Hematopoietic multipotent progenitor cell treated with erythropoietin and hydrocortisone succinate and interleukin-3 and kit ligand, for 15 days (in vitro differentiated cells): Measurements from ENCODE around the gene KRTAP10-7.
"Not testable (repeated sequence)": the region's sequence is repeated elsewhere in the genome, so short reads cannot be mapped to it uniquely, and the experiment has no call there.

Experiments used
- DNase-seq: peaks from one replicate; pipeline ENCODE4 v3.0.0-alpha.2; 2015; ENCODE audit warnings: low spot score

The KRTAP10-7 gene

GRCh38 chr21:44636209-44637017 lies 36.0 kb downstream of the KRTAP10-7 start:
- DNase-seq = no peak

- DNase-seq = no peak
Observed at GRCh38 chr21:44637018-44637850, 36.8 kb downstream of the KRTAP10-7 start, which contains the start of gene KRTAP10-10. Gene KRTAP10-10 (plus strand): TSS chr21:44637356. CDS start chr21:44637418, 62 bp downstream.

- DNase-seq = not testable (repeated sequence)
Observed at GRCh38 chr21:44637851-44638348, 37.5 kb downstream of the KRTAP10-7 start.

GRCh38 chr21:44638506-44639330 lies 38.3 kb downstream of the KRTAP10-7 start:
- DNase-seq = not testable (repeated sequence)

- no peak for DNase-seq
Observed at GRCh38 chr21:44639331-44639655, 38.9 kb downstream of the KRTAP10-7 start.

- no peak for DNase-seq
Observed at GRCh38 chr21:44640761-44641160, 40.4 kb downstream of the KRTAP10-7 start.

GRCh38 chr21:44643741-44644310 lies 43.4 kb downstream of the KRTAP10-7 start:
- DNase-seq = no peak

GRCh38 chr21:44644878-44645277 lies 44.5 kb downstream of the KRTAP10-7 start:
- DNase-seq = no peak

GRCh38 chr21:44646366-44647221 lies 46.2 kb downstream of the KRTAP10-7 start, which contains the start of gene KRTAP10-11:
Gene KRTAP10-11 (plus strand): TSS chr21:44646414. CDS start chr21:44646459, 45 bp downstream.
- not testable (repeated sequence) for DNase-seq

- DNase-seq = no peak
Observed at GRCh38 chr21:44647222-44647552, 46.8 kb downstream of the KRTAP10-7 start.

- no peak for DNase-seq
Observed at GRCh38 chr21:44648557-44649311, 48.3 kb downstream of the KRTAP10-7 start.

GRCh38 chr21:44649521-44650100 lies 49.2 kb downstream of the KRTAP10-7 start:
- DNase-seq = no peak

- DNase-seq = no peak
Observed at GRCh38 chr21:44650265-44650972, 50.0 kb downstream of the KRTAP10-7 start.

GRCh38 chr21:44650973-44651675 lies 50.7 kb downstream of the KRTAP10-7 start:
- DNase-seq = no peak
